ENCODE results near the gene TMEM120B.
"Not testable (repeated sequence)": the region's sequence is repeated elsewhere in the genome, so short reads cannot be mapped to it uniquely, and the experiment has no call there.

TMEM120B gene

GRCh38 chr12:121775501-121775900 lies 62.9 kb downstream of the TMEM120B start:
- DNase-seq (ENCODE audit: low read depth): no peak

GRCh38 chr12:121776190-121777098 lies 63.9 kb downstream of the TMEM120B start:
- DNase-seq (ENCODE audit: low read depth): peak; percentile 98

GRCh38 chr12:121778567-121779421 lies 66.2 kb downstream of the TMEM120B start:
- no peak for DNase-seq (ENCODE audit: low read depth)

- no peak for DNase-seq (ENCODE audit: low read depth)
Observed at GRCh38 chr12:121779422-121779895, 66.9 kb downstream of the TMEM120B start.

GRCh38 chr12:121780429-121780828 lies 67.9 kb downstream of the TMEM120B start:
- DNase-seq (ENCODE audit: low read depth): no peak

GRCh38 chr12:121781484-121781997 lies 69.0 kb downstream of the TMEM120B start:
- no peak for DNase-seq (ENCODE audit: low read depth)

GRCh38 chr12:121781998-121782979 lies 69.7 kb downstream of the TMEM120B start:
- no peak for DNase-seq (ENCODE audit: low read depth)

GRCh38 chr12:121783766-121784165 lies 71.2 kb downstream of the TMEM120B start:
- DNase-seq (ENCODE audit: low read depth): no peak

- no peak for DNase-seq (ENCODE audit: low read depth)
Observed at GRCh38 chr12:121784460-121784859, 71.9 kb downstream of the TMEM120B start.

- no peak for DNase-seq (ENCODE audit: low read depth)
Observed at GRCh38 chr12:121786440-121786825, 73.9 kb downstream of the TMEM120B start.

GRCh38 chr12:121787063-121788025 lies 74.8 kb downstream of the TMEM120B start:
- peak; percentile 36 for DNase-seq (ENCODE audit: low read depth)

- DNase-seq (ENCODE audit: low read depth): no peak
Observed at GRCh38 chr12:121788176-121788818, 75.7 kb downstream of the TMEM120B start.

- DNase-seq (ENCODE audit: low read depth): no peak
Observed at GRCh38 chr12:121789233-121789781, 76.8 kb downstream of the TMEM120B start.

GRCh38 chr12:121789800-121790728 lies 77.5 kb downstream of the TMEM120B start:
- peak; percentile 91 for DNase-seq (ENCODE audit: low read depth)

- not testable (repeated sequence) for DNase-seq (ENCODE audit: low read depth)
Observed at GRCh38 chr12:121790785-121791184, 78.2 kb downstream of the TMEM120B start.

- no peak for DNase-seq (ENCODE audit: low read depth)
Observed at GRCh38 chr12:121791671-121792551, 79.4 kb downstream of the TMEM120B start.
